Smooth muscle cell (in vitro differentiated cells): ENCODE data around the gene MARCHF7. TPM values are rescaled to one million over a fixed set of nuclear protein-coding genes. Genes with fewer than 3 reads are reported as not detected.
"Not testable (repeated sequence)": the region's sequence is repeated elsewhere in the genome, so short reads cannot be mapped to it uniquely, and the experiment has no call there.

Experiments used
- DNase-seq: peaks from one replicate; lab custom pipeline; 2025; ENCODE audit not compliant: unreplicated experiment; lab: John Stamatoyannopoulos, UW
- H2AFZ ChIP-seq: fragments of 200-600 bp; sonication (generic); 2 replicates; pipeline ENCODE4 v1.6.0; 2016; ENCODE audit warnings: antibody characterized with exemption, low read depth, mild to moderate bottlenecking
- H3F3A ChIP-seq: fragments of 200-600 bp; sonication (generic); 2 replicates; pipeline ENCODE4 v1.6.0; 2017; ENCODE audit warnings: antibody characterized with exemption, low read depth
- H3K27ac ChIP-seq: fragments of 200-600 bp; sonication (generic); 2 replicates; pipeline ENCODE4 v1.5.1; 2016; ENCODE audit warnings: low read depth, mild to moderate bottlenecking
- H3K27me3 ChIP-seq: fragments of 200-600 bp; sonication (generic); 2 replicates; pipeline ENCODE4 v1.6.1; 2016; ENCODE audit warnings: low read depth, mild to moderate bottlenecking
- H3K36me3 ChIP-seq: fragments of 200-600 bp; sonication (generic); 2 replicates; pipeline ENCODE4 v1.5.1; 2016; ENCODE audit warnings: low read depth
- H3K4me1 ChIP-seq: fragments of 200-600 bp; sonication (generic); 2 replicates; pipeline ENCODE4 v1.5.1; 2016; ENCODE audit warnings: low read depth
- H3K4me2 ChIP-seq: fragments of 200-600 bp; sonication (generic); 2 replicates; pipeline ENCODE4 v1.6.0; 2016; ENCODE audit warnings: mild to moderate bottlenecking
- H3K4me3 ChIP-seq: fragments of 200-600 bp; sonication (generic); 2 replicates; pipeline ENCODE4 v1.5.1; 2016; ENCODE audit warnings: mild to moderate bottlenecking
- H3K79me2 ChIP-seq: fragments of 200-600 bp; sonication (generic); 2 replicates; pipeline ENCODE4 v1.6.0; 2016; ENCODE audit warnings: low read depth, mild to moderate bottlenecking
- H3K9ac ChIP-seq: fragments of 200-600 bp; sonication (generic); 2 replicates; pipeline ENCODE4 v1.6.0; 2016; ENCODE audit warnings: low read depth
- H3K9me3 ChIP-seq: fragments of 200-600 bp; sonication (generic); replicated peaks from 2 replicates; pipeline ENCODE4 v1.5.1; 2016; ENCODE audit warnings: low read depth
- H4K20me1 ChIP-seq: fragments of 200-600 bp; sonication (generic); 2 replicates; pipeline ENCODE4 v1.6.0; 2016; ENCODE audit warnings: low read depth
- CTCF ChIP-seq: fragments of 200-600 bp; sonication (generic); IDR thresholded peaks from 2 replicates; pipeline ENCODE4 v1.5.1; 2017; ENCODE audit warnings: borderline replicate concordance, mild to moderate bottlenecking, antibody characterized with exemption; ENCODE audit not compliant: insufficient read depth, poor library complexity, severe bottlenecking
- WGBS: methylation state at CpG from one replicate; pipeline ENCODE4 v1.1.7; 2016; ENCODE audit warnings: low lambda C conversion rate; 5-methylcytosine and 5-hydroxymethylcytosine counted together
- polyA plus RNA-seq: library from polyadenylated mRNA; unstranded; fragments of >200 nt; fragmentation: Nextera tagmentation; extraction: Ambion mirVana; gene quantifications from 2 replicates; pipeline ENCODE4 v1.2.1, GENCODE V29; 2016
- total RNA-seq: library from RNA; depleted of rRNA; stranded (reverse); fragments of >200 nt; gene quantifications from 2 replicates; pipeline ENCODE4 v1.2.3, GENCODE V29; 2014

Gene MARCHF7
- total and polyA plus RNA-seq, 2 experiments from 2014 or later: 97.1 to 235 TPM

GRCh38 chr2:159720676-159721075, 8.4 kb downstream of the MARCHF7 start:
- H3K9ac ChIP-seq: no peak overlapping the region
- TF ChIP-seq CTCF: no peak
- H3K4me3 ChIP-seq: no peak overlapping the region
- peaks cover 100% of the 10 kb centered on the region for H3K79me2 ChIP-seq
- no peaks in the 10 kb centered on the region for H3K27me3 ChIP-seq
- peaks cover 100% of the 10 kb centered on the region for H4K20me1 ChIP-seq
- H2AFZ ChIP-seq: no peak overlapping the region
- H3K36me3 ChIP-seq: peaks cover 17% of the 10 kb centered on the region
- H3K4me2 ChIP-seq: no peak overlapping the region
- no peaks in the 10 kb centered on the region for H3K9me3 ChIP-seq
- peaks cover 6% of the 10 kb centered on the region for H3K4me1 ChIP-seq
- WGBS: 94% methylated on average over 10 of the region's 10 CpGs
- peak overlapping the region; percentile 23 for H3K27ac ChIP-seq
- H3F3A ChIP-seq: no peaks in the 10 kb centered on the region
- DNase-seq: no peak

GRCh38 chr2:159722580-159722979, 10.3 kb downstream of the MARCHF7 start:
- H3K4me3 ChIP-seq: no peak overlapping the region
- WGBS: 98% methylated on average over 2 of the region's 2 CpGs
- peaks cover 100% of the 10 kb centered on the region for H3K79me2 ChIP-seq
- peak overlapping the region; percentile 24 for H3K27ac ChIP-seq
- no peaks in the 10 kb centered on the region for H3K27me3 ChIP-seq
- H2AFZ ChIP-seq: no peak overlapping the region
- no peak overlapping the region for H3K9ac ChIP-seq
- no peaks in the 10 kb centered on the region for H3K9me3 ChIP-seq
- H3K4me2 ChIP-seq: no peak overlapping the region
- H3F3A ChIP-seq: no peaks in the 10 kb centered on the region
- no peak for DNase-seq
- TF ChIP-seq CTCF: no peak
- peaks cover 100% of the 10 kb centered on the region for H4K20me1 ChIP-seq
- H3K4me1 ChIP-seq: peaks cover 3% of the 10 kb centered on the region
- H3K36me3 ChIP-seq: peaks cover 13% of the 10 kb centered on the region

GRCh38 chr2:159724795-159725572, 12.7 kb downstream of the MARCHF7 start:
- not testable (repeated sequence) for H3K27ac ChIP-seq, DNase-seq, H3K4me1 ChIP-seq, H3K27me3 ChIP-seq, H3K9ac ChIP-seq, H3K4me2 ChIP-seq, H2AFZ ChIP-seq, H3F3A ChIP-seq, H3K9me3 ChIP-seq, H3K4me3 ChIP-seq
- WGBS: 98% methylated on average over 6 of the region's 6 CpGs
- peaks cover 100% of the 10 kb centered on the region for H4K20me1 ChIP-seq
- peaks cover 14% of the 10 kb centered on the region for H3K36me3 ChIP-seq
- peaks cover 100% of the 10 kb centered on the region for H3K79me2 ChIP-seq

GRCh38 chr2:159725713-159726112, 13.4 kb downstream of the MARCHF7 start:
- H4K20me1 ChIP-seq: peaks cover 100% of the 10 kb centered on the region
- H3K36me3 ChIP-seq: peaks cover 20% of the 10 kb centered on the region
- H2AFZ ChIP-seq: no peak overlapping the region
- no peaks in the 10 kb centered on the region for H3K4me1 ChIP-seq
- H3K79me2 ChIP-seq: peaks cover 100% of the 10 kb centered on the region
- no peak overlapping the region for H3K4me3 ChIP-seq
- TF ChIP-seq CTCF: no peak
- H3F3A ChIP-seq: no peaks in the 10 kb centered on the region
- no peak overlapping the region for H3K27ac ChIP-seq
- no peak overlapping the region for H3K9ac ChIP-seq
- 94% methylated on average over 3 of the region's 3 CpGs for whole genome bisulfite sequencing
- DNase-seq: no peak
- H3K4me2 ChIP-seq: no peak overlapping the region
- H3K27me3 ChIP-seq: no peaks in the 10 kb centered on the region
- H3K9me3 ChIP-seq: no peaks in the 10 kb centered on the region
